Lung (tissue), 12 donors: ENCODE data around the gene RNF157. TPM values are rescaled to one million over a fixed set of nuclear protein-coding genes. Genes with fewer than 3 reads are reported as not detected.

Experiments
- ATAC-seq: fragments of 200-7000 bp; cut with Tn5 transposase; one replicate; pipeline ENCODE4 v1.9.1; 2020; ENCODE audit warnings: moderate number of reproducible peaks; ENCODE audit not compliant: insufficient read depth, low FRiP score
- DNase-seq, 3 donors: peaks; one replicate each; pipeline ENCODE4 v3.0.0-alpha.2; 2013 to 2017
- H3K27ac ChIP-seq, 2 donors: one replicate each; pipeline ENCODE4 v1.5.1; 2013; ENCODE audit warnings: mild to moderate bottlenecking in 2 of 2, moderate library complexity in 2 of 2, control low read depth in 1 of 2, inconsistent platforms in 1 of 2, low read depth in 1 of 2, low read length in 1 of 2
- H3K27me3 ChIP-seq, 3 donors: one replicate each; pipeline ENCODE4 v1.5.1; 2013; ENCODE audit warnings: low read length in 2 of 3; ENCODE audit not compliant: control insufficient read depth in 3 of 3, insufficient read depth in 3 of 3
- H3K36me3 ChIP-seq, 4 donors: one replicate each; pipeline ENCODE4 v1.5.1; 2013; ENCODE audit warnings: low read length in 4 of 4, mild to moderate bottlenecking in 1 of 4, moderate library complexity in 1 of 4; ENCODE audit not compliant: control insufficient read depth in 4 of 4, insufficient read depth in 4 of 4
- H3K4me1 ChIP-seq, 5 donors: one replicate each; pipeline ENCODE4 v1.5.1; 2013; ENCODE audit warnings: low read length in 5 of 5, mild to moderate bottlenecking in 2 of 5, moderate library complexity in 1 of 5; ENCODE audit not compliant: control insufficient read depth in 5 of 5, insufficient read depth in 5 of 5
- H3K4me3 ChIP-seq: one replicate; pipeline ENCODE4 v1.5.1; 2013; ENCODE audit warnings: mild to moderate bottlenecking, control low read depth, moderate library complexity
- H3K9ac ChIP-seq, 2 donors: one replicate each; pipeline ENCODE4 v1.5.1; 2013; ENCODE audit warnings: low read length in 2 of 2, control low read depth in 1 of 2; ENCODE audit not compliant: insufficient read depth in 1 of 2
- H3K9me3 ChIP-seq, 4 donors: one replicate each; pipeline ENCODE4 v1.5.1; 2013; ENCODE audit warnings: low read length in 3 of 4, mild to moderate bottlenecking in 1 of 4, moderate library complexity in 1 of 4; ENCODE audit not compliant: control insufficient read depth in 4 of 4, insufficient read depth in 3 of 4
- CTCF ChIP-seq: IDR thresholded peaks from 2 replicates; pipeline ENCODE4 v1.5.1; 2012; ENCODE audit warnings: mild to moderate bottlenecking; ENCODE audit errors: control extremely low read depth, extremely low read depth
- WGBS, 2 donors: extraction: QIAGEN DNeasy Blood & Tissue Kit; methylation state at CpG; one replicate each; pipeline ENCODE4 v1.1.7; 2013; 5-methylcytosine and 5-hydroxymethylcytosine counted together
- polyA plus RNA-seq, 2 donors: library from polyadenylated mRNA; stranded (reverse); fragments of 200-250 nt; gene quantifications; one replicate each; pipeline ENCODE4 v1.2.1, GENCODE V29; 2013
- total RNA-seq, 2 donors: library from RNA; depleted of rRNA in 1 of 2; stranded (reverse); fragments of >200 nt in 1 of 2; gene quantifications; one replicate each; pipeline ENCODE4 v1.2.1, GENCODE V29; 2014 to 2021
- donor health status: control.
- donor health status: control.
- donor health status: Bipolar disorder and iron deficiency.
- donor health status: healthy.
- donor health status: DM: yes; HTN: yes; CAD: no.

The RNF157 gene
- total and polyA plus RNA-seq, 4 donors = 0.88 to 2.5 (median 1.8) TPM

- no peak for ATAC-seq
- H3K4me1 ChIP-seq = peaks cover 0 to 50% (median 15%) of the 10 kb centered on the region in 5 donors
- peak in 1 of 3 donors; percentile 10 for DNase-seq
- H3K9me3 ChIP-seq = no peaks in the 10 kb centered on the region
- no peak overlapping the region for H3K9ac ChIP-seq
- peaks cover 0 to 37% (median 34%) of the 10 kb centered on the region in 3 donors for H3K27me3 ChIP-seq
- 3 to 4% methylated on average over 22 to 24 of the region's 24 CpGs for WGBS, 2 donors
- no peaks in the 10 kb centered on the region for H3K36me3 ChIP-seq
- no peak overlapping the region for H3K27ac ChIP-seq
- TF ChIP-seq CTCF = no peak
- H3K4me3 ChIP-seq = no peak overlapping the region
Observed at GRCh38 chr17:76140661-76141211, 99.6 kb downstream of the RNF157 start.

GRCh38 chr17:76139801-76140660, 100.3 kb downstream of the RNF157 start:
- H3K9ac ChIP-seq = peak overlapping the region in 1 of 2 donors; percentile 48
- DNase-seq (peak; percentile 48 to 78 (median 76)), ATAC-seq (peak; percentile 27)
- H3K27me3 ChIP-seq = peaks cover 0 to 42% (median 40%) of the 10 kb centered on the region in 3 donors
- H3K4me1 ChIP-seq = peaks cover 0 to 56% (median 13%) of the 10 kb centered on the region in 5 donors
- no peak for TF ChIP-seq CTCF
- H3K9me3 ChIP-seq = no peaks in the 10 kb centered on the region
- H3K27ac ChIP-seq = no peak overlapping the region
- H3K36me3 ChIP-seq = no peaks in the 10 kb centered on the region
- no peak overlapping the region for H3K4me3 ChIP-seq
- WGBS, 2 donors = 17 to 18% methylated on average over 58 to 78 of the region's 78 CpGs

- DNase-seq (peak in 1 of 3 donors; percentile 20), ATAC-seq (no peak)
- peak overlapping the region; percentile 15 to 48 for H3K9ac ChIP-seq
- TF ChIP-seq CTCF = no peak
- WGBS, 2 donors = 55 to 78% methylated on average over 15 of the region's 15 CpGs
- H3K36me3 ChIP-seq = no peaks in the 10 kb centered on the region
- peaks cover 0 to 50% (median 47%) of the 10 kb centered on the region in 3 donors for H3K27me3 ChIP-seq
- H3K4me3 ChIP-seq = no peak overlapping the region
- H3K9me3 ChIP-seq = no peaks in the 10 kb centered on the region
- H3K27ac ChIP-seq = peak overlapping the region in 1 of 2 donors; percentile 21
- H3K4me1 ChIP-seq = peaks cover 0 to 59% (median 12%) of the 10 kb centered on the region in 5 donors
Observed at GRCh38 chr17:76138896-76139752, 101.2 kb downstream of the RNF157 start.
